ENCODE results near the gene SPATA32.
A peak's percentile ranks its signal among the peaks of the same experiment; 100 is the strongest.

Gene SPATA32

GRCh38 chr17:45234641-45235415 lies 27.1 kb downstream of the SPATA32 start:
- no peak overlapping the region for H3K4me3 ChIP-seq (replicated peaks in 1 of 2; ENCODE audit: low read depth in 2 of 2, low read length in 2 of 2)
- no peak for DNase-seq (ENCODE audit: low read depth in 2 of 2)
- peak; percentile 16 for TF ChIP-seq CTCF (IDR thresholded peaks at IDR 0.05; ENCODE audit: low read depth, low read length)

- DNase-seq (ENCODE audit: low read depth in 2 of 2) = no peak
- TF ChIP-seq CTCF (IDR thresholded peaks at IDR 0.05; ENCODE audit: low read depth, low read length) = no peak
- H3K4me3 ChIP-seq (replicated peaks in 1 of 2; ENCODE audit: low read depth in 2 of 2, low read length in 2 of 2) = no peak overlapping the region
These were observed 28.4 kb downstream of the SPATA32 start for GRCh38 chr17:45233423-45233924.

- no peak for TF ChIP-seq CTCF (IDR thresholded peaks at IDR 0.05; ENCODE audit: low read depth, low read length)
- H3K4me3 ChIP-seq (replicated peaks in 1 of 2; ENCODE audit: low read depth in 2 of 2, low read length in 2 of 2) = no peak overlapping the region
- DNase-seq (ENCODE audit: low read depth in 2 of 2) = no peak
These were observed 29.1 kb downstream of the SPATA32 start for GRCh38 chr17:45232514-45233422.

GRCh38 chr17:45231481-45232116 lies 30.3 kb downstream of the SPATA32 start:
- peak in 1 of 2 donors; percentile 29 for DNase-seq (ENCODE audit: low read depth in 2 of 2)
- peak; percentile 44 for TF ChIP-seq CTCF (IDR thresholded peaks at IDR 0.05; ENCODE audit: low read depth, low read length)
- H3K4me3 ChIP-seq (replicated peaks in 1 of 2; ENCODE audit: low read depth in 2 of 2, low read length in 2 of 2) = no peak overlapping the region

- H3K4me3 ChIP-seq (replicated peaks in 1 of 2; ENCODE audit: low read depth in 2 of 2, low read length in 2 of 2) = no peak overlapping the region
- peak; percentile 69 to 73 for DNase-seq (ENCODE audit: low read depth in 2 of 2)
These were observed 31.0 kb downstream of the SPATA32 start for GRCh38 chr17:45230787-45231480.

More at GRCh38 chr17:45230787-45231480, 31.0 kb downstream of the SPATA32 start:
- no peak for TF ChIP-seq CTCF (IDR thresholded peaks at IDR 0.05; ENCODE audit: low read depth, low read length)
